ENCODE data around the gene BAK1.
"Not testable (repeated sequence)": the region's sequence is repeated elsewhere in the genome, so short reads cannot be mapped to it uniquely, and the experiment has no call there.

Gene BAK1

DNA sequence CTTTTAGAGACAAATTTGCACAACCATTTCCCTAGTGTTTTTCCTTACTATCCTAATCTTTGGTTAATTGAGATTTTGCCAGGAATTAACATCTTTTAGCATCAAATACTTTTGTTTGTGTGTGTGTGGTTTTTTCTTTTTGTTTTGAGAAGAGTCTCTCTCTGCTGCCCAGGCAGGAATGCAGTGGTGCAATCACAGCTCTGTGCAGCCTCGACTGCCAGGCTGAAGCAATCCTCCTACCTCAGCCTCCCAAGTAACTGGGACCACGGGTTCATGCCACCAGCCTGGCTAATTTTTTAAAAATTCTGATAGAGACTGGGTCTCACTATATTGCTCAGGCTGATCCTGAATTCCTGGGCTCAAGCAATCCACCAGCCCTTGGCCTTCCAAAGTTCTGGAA is 28.5 kb downstream of the BAK1 start:
- DNase-seq (ENCODE audit: low spot score): no peak

DNA sequence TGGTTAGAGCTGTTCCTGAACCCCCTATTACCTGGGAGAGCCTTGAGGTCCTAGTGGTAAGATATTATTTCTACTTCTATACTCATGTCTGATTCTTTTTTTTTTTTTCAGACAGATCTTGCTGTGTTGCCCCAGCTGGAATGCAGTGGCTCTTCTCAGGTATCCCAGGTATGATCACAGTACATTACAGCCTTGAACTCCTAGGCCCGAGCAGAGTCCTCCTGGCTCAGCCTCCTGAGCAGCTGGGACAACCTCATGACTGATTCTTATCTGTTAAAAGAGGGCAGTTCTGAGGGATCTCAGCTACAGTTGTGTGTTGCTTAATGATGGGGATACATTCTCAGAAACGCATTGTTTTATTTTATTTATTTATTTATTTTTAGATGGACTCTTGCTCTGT is 30.2 kb downstream of the BAK1 start:
- no peak for DNase-seq (ENCODE audit: low spot score)

DNA sequence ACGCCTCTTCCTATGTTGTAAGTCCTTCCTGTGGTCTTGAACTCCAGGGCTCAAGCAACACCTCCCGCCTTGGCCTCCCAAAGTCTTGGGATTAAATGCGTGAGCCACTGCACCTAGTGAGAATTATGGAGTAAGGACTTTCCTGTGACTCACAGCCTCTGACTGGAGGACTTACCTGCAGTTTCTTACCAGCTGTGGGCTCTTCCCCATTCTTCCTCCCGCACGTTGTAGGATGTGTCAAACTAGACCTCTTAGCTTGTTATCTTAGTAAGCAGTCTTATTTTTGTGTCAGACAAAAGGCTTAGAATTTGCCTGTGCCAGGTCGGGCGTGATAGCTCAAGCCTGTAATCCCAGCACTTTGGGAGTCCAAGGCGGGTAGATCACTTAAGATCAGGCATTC is 30.9 kb downstream of the BAK1 start:
- no peak for DNase-seq (ENCODE audit: low spot score)

DNA sequence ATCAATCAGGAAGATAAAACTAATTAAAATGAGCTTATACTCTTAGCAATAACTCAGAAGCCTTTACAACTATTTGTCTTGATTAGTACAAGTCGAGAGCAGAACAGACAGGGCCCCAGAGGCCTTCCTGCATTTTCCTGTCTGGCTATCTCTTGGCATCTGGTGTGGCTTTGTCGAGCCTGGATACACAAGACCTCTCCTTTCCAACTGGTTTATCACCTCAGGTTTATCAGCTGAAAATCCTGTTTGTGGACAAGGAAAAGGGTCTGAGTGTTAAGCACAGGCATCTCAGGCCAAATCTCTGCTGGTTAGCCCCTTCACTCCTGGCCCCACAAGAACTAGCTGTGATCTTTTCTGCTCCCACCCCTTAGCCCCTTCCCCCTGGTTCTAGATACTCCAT is 32.6 kb downstream of the BAK1 start:
- no peak for DNase-seq (ENCODE audit: low spot score)

- no peak for DNase-seq (ENCODE audit: low spot score)
These were observed 33.3 kb downstream of the BAK1 start for GRCh38 chr6:33546766-33547165.

DNA sequence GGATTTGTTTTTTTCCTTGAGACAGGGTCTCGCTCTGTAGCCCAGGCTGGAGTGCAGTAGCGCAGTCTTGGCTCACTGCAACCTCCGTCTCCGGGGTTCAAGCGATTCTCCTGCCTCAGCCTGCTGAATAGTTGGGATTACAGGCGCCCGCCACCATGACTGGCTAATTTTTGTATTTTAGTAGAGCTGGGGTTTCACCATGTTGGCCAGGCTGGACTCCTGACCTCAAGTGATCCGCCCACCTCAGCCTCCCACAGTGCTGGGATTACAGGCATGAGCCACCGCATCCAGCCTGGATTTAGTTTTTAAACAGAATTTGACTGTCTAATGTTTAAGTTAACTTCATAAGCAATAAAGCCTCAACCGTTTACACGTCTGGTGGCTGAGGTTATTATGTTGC is 34.8 kb downstream of the BAK1 start:
- not testable (repeated sequence) for DNase-seq (ENCODE audit: low spot score)

DNA sequence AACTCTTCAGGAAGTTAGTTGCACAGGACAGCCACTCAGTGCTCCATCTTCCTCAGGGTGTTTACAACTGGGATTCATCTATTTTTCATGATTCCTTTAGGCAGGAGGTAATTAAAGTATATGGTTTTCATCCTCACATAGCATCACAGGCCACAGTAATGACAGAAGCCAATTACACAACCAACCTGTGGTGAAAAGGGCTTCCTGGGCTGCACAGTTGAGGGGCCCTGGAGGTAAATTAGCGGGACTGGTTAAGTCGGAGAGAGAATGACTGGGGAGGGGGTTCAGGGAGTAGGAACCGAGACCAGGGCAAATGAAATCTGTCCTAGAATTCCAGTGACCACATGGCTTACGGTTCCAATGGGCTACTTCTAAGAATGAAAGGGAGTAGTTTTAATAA is 37.0 kb downstream of the BAK1 start:
- no peak for DNase-seq (ENCODE audit: low spot score)

- no peak for DNase-seq (ENCODE audit: low spot score)
These were observed 39.3 kb downstream of the BAK1 start for GRCh38 chr6:33540768-33541167.

- DNase-seq (ENCODE audit: low spot score): no peak
These were observed 45.4 kb downstream of the BAK1 start for GRCh38 chr6:33534702-33535101.

DNA sequence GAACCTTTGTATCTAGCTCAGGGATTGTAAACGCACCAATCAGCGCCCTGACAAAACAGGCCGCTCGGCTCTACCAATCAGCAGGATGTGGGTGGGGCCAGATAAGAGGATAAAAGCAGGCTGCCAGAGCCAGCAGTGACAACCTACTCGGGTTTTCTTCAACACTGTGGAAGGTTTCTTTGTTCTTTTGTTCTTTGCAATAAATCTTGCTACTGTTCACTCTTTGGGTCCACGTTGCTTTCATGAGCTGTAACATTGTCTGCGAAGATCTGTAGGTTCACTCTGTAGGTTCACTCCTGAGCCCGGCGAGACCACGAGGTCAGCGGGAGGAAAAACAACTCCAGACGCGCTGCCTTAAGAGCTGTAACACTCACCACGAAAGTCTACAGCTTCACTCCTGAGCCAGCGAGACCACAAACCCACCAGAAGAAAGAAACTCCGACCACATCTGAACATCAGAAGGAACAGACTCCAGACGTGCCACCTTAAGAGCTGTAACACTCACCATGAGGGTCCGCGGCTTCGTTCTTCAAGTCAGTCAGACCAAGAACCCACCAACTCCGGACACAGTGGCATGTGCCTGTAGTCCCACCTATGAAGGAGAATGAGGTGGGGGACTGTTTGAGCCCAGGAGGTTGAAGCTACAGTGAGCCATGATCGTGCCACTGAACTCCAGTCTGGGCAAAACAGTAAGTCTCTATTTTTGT is 46.8 kb downstream of the BAK1 start:
- DNase-seq (ENCODE audit: low spot score): not testable (repeated sequence)

GRCh38 chr6:33532431-33532830 is 47.6 kb downstream of the BAK1 start:
- DNase-seq (ENCODE audit: low spot score): not testable (repeated sequence)

DNA sequence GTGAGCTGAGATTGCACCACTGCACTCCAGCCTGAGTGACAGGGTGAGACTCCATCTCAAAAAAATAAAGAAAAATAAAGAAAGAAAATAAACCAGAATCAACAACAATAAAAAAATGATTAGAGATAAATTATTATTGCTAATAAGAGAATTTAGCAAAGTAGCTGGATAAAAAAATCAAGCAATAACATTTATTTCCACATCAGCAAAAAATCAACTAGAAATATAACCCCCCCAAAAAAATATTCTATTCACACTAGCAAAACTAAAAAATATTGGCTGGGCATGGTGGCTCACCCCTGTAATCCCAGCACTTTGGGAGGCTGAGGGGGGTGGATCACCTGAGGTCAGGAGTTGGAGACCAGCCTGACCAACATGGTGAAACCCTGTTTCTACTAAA is 49.5 kb downstream of the BAK1 start:
- not testable (repeated sequence) for DNase-seq (ENCODE audit: low spot score)

All from hematopoietic multipotent progenitor cell treated with erythropoietin and hydrocortisone succinate and interleukin-3 and kit ligand, for 17 days (in vitro differentiated cells).